GM18909 (cell line): ENCODE data around the gene ITPKB.
"Not testable (repeated sequence)": the region's sequence is repeated elsewhere in the genome, so short reads cannot be mapped to it uniquely, and the experiment has no call there.

Experiments used
- ATAC-seq: cut with Tn5 transposase; IDR thresholded peaks from one replicate; pipeline ENCODE4 v1.9.1; 2021; ENCODE audit warnings: mild to moderate bottlenecking; ENCODE audit not compliant: unreplicated experiment, poor library complexity

ITPKB gene

GRCh38 chr1:226643177-226643576 lies 95.9 kb downstream of the ITPKB start:
- ATAC-seq, result peak; percentile 58

DNA sequence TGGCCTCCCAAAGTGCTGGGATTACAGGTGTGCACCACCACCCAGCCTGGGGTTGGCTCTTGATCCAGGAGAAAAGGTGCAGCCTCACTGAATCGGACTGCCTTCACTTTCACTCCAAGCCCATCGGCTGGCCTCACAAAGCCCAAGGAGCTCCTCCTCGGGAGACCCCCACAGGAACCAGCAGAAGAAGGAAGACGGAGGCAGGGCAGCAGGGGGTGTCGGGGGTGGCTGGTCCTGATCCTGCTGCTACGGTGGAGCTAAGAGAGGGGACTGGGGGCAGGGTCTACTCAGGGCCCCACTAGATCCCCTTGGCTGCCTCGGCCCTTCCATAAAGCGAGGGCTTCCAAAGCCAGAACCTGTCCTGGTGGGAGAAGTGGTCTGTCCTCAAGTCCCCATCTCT lies 96.7 kb downstream of the ITPKB start:
- ATAC-seq, result no peak

- no peak for ATAC-seq
Measured at GRCh38 chr1:226641671-226642231, 97.3 kb downstream of the ITPKB start.

DNA sequence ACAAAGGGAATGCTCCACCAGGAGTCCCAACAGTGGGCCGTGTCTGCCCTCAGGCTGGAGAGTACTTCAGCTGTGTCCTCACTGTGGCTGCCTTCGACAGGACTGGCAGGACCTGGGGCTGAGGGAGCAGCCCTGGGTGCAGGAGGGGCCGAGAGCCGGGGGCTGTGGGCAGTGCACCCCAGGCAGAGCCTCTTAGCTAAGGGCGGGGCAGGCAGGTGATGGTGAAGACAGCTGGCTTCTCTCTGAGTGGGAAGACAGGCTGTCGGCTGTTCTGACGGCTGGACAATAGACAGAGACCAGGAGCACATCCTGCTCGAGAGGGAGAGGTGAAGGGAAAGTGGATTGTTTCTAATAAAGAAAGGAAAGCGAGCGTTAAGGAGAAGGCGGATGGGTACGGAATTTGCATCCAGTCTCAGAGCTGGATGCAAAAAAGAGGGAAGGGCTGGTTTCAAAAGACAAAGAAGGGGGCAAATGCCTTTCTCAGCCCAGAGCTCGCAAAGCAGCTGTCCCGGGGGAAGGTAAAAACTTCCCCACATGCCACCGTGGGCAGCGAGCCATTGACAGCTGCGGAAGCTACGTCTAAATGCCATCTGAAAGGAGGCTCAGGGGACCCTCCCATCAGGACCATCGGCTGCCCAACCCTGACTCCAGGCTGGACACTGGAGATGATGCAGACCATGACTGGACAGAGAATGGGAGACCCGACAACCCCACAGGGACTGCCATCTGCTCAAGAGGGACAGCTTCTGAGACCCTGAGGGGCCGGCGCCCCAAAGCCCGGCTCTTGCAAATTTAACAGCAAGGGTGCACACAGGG lies 98.6 kb downstream of the ITPKB start:
- ATAC-seq, result no peak

- ATAC-seq, result no peak
Measured at GRCh38 chr1:226639631-226640061, 99.4 kb downstream of the ITPKB start.

DNA sequence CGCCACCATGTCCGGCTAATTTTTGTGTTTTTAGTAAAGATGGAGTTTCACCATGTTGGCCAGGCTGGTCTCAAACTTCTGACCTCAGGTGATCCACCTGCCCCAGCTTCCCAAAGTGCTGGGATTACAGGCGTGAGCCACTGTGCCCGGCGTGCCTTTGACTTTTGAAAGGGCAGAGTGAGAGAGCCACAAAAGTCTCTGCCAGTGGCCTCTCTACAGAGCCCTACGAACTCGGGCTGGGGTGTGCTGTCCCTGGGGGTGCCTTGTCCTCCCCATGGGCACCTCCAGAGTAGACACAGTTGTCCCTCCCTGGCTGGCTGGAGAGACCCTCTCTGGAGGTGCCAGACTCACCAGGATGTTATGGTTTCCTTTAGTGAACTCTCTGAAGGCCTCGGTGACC lies 99.9 kb downstream of the ITPKB start:
- ATAC-seq, result not testable (repeated sequence)

DNA sequence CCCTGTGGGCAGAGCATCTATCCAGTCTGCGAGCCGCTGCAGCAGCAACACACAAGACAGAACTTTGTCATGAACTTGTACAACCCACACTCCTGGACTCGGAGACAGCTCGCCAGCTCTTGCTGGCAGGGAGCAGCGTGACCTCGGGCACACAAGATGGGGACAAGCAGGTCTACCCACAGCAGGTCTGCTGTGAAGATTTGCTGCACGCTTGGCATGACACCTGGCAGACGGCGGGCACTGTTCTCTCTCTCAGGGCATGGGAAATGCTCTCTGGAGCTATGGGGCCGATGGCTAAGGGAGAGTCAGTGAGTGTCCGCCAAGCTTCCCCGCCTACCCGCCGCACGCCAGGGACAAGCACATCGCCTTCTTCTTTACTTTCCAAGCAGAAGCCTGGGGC lies 100.5 kb downstream of the ITPKB start:
- no peak for ATAC-seq

GRCh38 chr1:226638001-226638601 lies 101.0 kb downstream of the ITPKB start:
- no peak for ATAC-seq

- ATAC-seq, result no peak
Measured at GRCh38 chr1:226637147-226637935, 101.7 kb downstream of the ITPKB start.

- no peak for ATAC-seq
Measured at GRCh38 chr1:226636847-226637096, 102.3 kb downstream of the ITPKB start.

GRCh38 chr1:226635456-226635941 lies 103.6 kb downstream of the ITPKB start:
- ATAC-seq, result no peak

- no peak for ATAC-seq
Measured at GRCh38 chr1:226634611-226635246, 104.4 kb downstream of the ITPKB start.

GRCh38 chr1:226634166-226634588 lies 104.9 kb downstream of the ITPKB start:
- ATAC-seq, result peak; percentile 69

GRCh38 chr1:226633541-226634165 lies 105.4 kb downstream of the ITPKB start:
- peak; percentile 19 for ATAC-seq

DNA sequence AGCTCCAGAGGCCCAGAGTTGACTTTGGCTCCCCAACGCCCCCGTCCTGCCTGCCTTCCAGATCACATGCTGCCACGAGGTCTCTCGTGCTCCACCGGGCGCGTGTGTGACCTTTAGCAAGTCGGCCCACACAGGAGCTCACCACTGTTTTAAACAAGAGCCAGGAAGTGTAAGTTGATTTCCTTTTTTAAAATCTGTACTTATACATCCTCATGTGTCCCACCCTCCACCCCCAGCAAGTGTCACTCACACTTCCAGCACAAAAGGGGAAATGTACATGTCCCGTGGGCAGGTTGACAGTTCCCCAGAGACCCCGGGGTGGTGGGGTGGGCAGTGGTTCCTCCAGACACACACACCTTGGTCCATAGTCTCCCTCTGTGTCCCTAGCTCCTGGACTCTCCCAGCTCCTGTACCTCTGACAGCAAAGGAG lies 106.1 kb downstream of the ITPKB start:
- ATAC-seq, result no peak

DNA sequence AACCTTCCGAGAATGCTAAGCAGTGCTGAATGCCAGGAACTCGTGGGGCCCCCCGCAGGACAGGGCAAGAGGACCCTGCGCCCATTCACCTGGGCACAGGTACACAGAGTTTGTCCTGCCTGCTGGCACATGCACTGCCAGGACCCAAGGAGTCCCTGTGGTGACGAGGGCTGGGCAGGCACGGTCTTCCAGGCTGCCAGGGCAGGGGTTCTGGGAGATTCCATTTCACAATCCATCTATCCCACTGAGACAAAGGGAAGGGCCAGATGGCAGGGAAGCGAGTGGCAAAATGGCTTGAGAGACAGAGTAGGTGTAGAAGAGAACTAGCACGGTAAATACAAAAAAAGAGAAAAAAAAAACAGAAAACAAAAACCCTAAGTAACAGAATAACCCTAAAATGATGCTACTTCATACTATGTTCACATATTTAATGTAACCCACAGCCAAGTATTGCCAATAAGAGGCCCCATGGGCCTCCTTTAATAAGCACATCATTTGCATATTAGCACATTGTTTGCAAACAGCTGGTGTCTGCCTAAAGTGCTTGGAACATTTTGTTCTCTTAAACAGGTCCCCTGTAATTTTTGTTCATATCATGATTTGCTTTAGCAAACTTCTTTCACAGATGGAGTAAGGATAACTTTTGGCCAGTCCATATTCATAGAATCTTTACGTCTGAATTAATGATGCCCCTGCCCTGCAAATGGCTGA lies 106.8 kb downstream of the ITPKB start:
- ATAC-seq, result no peak

DNA sequence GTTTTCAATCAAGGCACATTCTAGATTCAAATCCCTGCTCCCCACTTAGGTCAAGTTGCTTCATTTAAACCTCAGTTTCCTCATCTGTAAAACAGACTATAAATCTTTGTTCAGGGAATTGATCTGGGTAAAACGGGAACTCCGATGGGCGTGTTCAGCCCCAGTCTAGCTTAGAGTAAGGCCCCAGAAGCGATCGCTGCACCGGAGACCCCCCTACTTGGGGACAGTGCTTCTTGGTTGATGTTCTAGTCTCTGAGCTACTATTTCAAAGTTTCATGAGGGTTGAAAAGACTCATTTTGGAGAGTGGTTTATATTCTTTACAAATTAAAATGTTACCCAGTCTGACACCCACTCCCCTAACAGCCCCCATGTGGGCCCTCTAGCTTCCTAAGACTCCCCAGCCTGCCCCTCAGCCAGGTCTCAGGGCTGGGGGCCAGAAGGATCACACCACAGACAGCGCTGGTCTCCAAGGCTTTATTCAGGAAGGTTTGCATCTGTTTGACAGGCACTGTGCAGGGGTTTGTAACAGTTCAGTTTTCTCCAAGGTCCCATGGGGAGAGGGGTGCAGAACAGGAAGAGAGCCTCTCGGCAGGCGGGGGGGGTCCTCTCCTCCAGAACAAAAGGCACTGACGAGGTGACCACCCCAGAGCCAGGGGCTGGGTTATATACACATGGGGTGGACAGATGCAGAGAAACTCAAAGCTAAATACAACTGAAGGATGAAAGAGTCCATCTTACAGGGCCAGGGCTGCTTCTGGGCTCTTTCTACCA lies 107.7 kb downstream of the ITPKB start:
- ATAC-seq, result no peak

DNA sequence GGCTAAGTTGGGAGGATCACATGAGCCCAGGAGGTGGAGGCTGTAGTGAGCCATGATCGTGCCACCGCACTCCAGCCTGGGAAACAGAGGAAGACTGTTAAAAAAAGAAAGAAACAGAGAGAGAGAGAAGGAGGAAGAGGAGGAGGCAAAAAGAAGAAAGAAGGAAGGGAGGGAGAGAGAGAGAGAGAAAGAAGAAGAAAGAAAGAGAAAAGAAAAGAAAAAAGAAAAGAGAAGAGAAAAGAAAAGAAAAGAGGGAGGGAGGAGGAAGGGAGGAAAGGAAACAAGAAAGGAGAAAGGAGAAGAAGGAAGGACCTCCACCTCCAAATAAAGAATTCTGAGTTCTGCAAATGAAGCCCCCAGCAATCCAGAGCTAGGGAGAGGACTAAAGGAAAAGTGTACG lies 108.5 kb downstream of the ITPKB start:
- ATAC-seq, result no peak
